GM19351 (cell line): Measurements from ENCODE around the gene SRD5A3.

Experiments
- ATAC-seq: cut with Tn5 transposase; IDR thresholded peaks from one replicate; pipeline ENCODE4 v1.9.1; 2021; ENCODE audit warnings: mild to moderate bottlenecking, moderate library complexity; ENCODE audit not compliant: unreplicated experiment

Gene SRD5A3

GRCh38 chr4:55372259-55372658, 26.2 kb downstream of the SRD5A3 start:
- no peak for ATAC-seq

GRCh38 chr4:55373461-55373860, 27.4 kb downstream of the SRD5A3 start:
- no peak for ATAC-seq

DNA sequence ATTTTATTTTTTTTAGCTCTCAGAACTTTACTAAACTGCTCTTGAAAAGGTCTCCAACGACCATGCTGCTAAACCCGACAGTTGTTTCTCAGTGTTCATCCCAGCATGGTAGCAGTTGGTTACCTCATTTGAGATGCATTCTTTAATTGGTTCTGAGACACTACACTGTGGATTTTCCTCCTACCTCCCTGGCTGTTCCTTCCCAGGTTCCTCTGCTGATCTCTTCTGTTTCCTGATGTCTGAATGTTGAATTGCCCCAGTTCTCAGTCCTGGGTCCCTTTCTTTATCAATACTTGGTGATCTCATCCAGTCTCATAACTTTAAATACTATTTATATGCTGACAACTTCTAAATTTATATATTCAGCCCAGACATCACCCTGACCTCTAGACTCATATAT, 30.7 kb downstream of the SRD5A3 start:
- ATAC-seq, result no peak

DNA sequence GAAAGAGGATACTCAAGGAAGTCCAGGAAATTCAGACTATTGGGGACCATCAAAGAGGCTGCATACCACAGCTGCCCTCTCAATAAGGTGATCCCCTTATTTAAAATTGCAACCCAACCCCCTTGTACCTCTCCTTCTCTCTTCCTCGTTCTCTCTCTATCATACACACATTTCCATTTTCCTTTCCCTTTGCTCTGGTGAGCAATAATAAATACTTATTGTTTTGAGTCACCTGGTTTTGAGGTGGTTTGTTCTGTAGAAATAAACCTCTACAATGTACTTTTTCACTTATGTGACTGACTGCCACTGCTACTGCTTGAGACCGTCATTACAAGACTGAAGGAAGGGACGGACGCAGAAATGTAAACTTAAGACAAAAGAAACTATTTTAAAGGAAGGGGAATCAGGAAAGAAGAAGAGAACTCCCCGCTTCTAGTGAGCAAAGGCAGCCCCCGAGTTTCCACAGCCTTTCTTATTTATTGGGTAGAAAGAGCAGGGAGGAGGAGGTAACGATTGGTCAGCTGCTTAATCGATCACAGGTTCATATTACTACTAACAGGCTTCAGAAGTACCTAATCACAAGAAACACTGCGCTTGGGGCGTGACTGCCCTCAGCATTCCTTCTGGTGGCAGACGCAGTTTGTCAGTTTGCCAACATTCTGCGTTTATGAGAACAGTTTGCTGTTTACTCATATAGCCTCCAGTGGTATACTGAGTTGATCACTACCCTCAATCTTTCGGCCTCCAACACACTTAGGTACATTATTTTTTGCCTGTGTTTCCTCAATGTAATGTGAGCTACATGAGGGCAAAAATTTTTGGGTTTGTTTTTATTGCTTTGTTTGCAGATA, 32.8 kb downstream of the SRD5A3 start:
- ATAC-seq, result no peak

DNA sequence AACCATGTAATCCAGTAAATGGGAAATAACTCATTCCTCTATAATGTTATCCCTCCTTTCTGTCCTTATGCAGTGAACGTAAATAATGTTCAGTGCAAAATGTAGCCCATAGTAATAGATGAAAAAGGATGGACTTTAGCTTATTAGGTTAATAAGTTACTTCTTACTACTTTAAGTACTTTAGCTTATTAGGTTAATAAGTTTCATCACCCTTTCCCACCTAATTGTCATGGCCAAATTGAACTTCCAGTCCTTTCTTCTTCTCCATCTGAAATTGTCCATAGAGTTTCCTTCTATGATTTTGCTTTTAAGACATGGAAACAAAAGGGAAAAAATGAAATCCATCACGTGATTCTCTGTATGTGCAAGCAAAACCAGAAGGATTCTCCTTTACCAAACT, 34.5 kb downstream of the SRD5A3 start:
- ATAC-seq, result no peak

- ATAC-seq, result no peak
These were observed 35.5 kb downstream of the SRD5A3 start for GRCh38 chr4:55381502-55381901.

- ATAC-seq, result no peak
These were observed 36.5 kb downstream of the SRD5A3 start for GRCh38 chr4:55382488-55383003.

DNA sequence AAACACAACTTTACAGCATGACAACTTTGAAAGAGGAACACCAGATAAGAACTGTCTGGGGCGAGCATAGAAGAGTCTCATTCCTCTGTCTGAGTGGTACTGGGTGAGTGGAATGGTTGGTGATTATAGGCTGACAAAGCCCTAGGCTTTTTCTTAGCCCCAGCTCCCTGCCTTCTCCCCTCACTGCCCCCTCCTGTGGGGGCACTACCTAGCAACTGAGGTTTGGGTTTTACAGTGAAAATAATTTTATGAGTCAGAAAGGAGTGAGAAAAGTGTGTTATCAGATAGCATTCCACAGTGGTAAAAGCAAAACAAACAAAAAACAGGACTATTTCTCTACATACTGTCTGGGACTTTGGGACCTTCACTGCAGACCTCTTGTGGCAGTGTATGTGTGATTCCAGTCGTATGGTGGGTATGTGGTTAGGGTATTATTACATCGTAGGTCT, 39.2 kb downstream of the SRD5A3 start:
- no peak for ATAC-seq

DNA sequence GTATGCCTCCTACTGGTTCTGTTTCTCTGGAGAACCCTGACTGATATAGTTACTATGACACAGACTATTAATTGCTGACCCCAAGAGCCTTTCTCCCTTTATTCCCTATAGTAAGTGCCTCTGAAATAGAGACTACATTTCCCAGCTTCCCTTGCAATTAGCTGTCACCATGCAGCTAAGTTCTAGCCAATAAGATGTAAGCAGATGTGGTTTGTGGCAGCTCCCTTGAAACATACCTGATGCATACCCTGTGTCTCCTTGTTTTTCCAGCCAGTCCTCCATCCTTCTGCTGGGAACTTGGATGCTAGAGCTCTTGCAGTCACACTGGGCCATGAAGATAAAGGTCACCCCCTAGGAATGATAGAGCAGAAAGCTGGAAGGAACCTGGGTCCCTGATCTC, 40.0 kb downstream of the SRD5A3 start:
- ATAC-seq, result peak; percentile 92

- no peak for ATAC-seq
These were observed 40.8 kb downstream of the SRD5A3 start for GRCh38 chr4:55386840-55387239.

DNA sequence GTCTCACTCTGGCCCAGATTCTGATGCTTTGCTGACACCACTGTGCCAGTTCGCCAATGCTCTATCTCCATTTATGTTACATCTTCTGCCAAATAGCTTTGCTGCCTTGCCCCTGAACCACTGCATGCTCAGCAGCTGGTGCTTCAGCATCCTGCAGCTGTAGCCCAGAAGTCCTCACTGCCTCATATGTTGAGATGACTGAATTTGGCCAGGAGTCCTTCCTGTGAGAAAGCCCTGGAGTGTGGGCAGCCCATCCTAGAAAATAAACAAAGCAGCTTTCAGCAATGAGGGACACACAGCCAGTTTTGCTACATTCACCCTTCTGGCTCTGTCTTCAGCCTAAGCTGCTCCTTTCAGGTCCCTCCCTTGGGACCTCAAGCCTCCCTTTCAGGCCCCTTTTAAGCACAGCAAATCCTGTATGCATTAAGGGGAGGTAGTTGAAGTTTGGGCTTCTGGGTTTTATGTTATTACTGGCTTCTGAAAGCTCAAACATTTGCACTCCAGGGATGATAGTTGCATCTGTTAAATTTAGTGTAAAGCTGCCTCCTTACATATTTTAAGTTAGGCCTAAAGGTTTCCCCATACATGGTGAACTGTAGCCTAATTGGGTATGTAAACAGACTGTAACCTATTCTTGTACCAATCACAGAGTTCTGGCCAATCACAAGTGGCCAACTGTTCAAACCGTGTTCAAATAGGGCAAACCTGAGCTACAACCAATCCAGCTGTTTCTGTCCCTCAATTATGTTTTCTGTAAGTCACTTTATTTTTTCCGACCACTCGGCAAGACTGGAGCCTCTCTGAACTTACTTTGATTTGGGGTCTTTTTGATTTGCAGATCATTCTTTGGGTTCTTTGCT, 47.6 kb downstream of the SRD5A3 start:
- no peak for ATAC-seq

- peak; percentile 0 for ATAC-seq
These were observed 49.1 kb downstream of the SRD5A3 start for GRCh38 chr4:55395218-55395528.

- peak; percentile 86 for ATAC-seq
These were observed 49.7 kb downstream of the SRD5A3 start, which contains the start of gene TMEM165 for GRCh38 chr4:55395529-55396307. TSS of gene TMEM165 (plus strand) at chr4:55395957. CDS start at chr4:55396190, 233 bp downstream.

DNA sequence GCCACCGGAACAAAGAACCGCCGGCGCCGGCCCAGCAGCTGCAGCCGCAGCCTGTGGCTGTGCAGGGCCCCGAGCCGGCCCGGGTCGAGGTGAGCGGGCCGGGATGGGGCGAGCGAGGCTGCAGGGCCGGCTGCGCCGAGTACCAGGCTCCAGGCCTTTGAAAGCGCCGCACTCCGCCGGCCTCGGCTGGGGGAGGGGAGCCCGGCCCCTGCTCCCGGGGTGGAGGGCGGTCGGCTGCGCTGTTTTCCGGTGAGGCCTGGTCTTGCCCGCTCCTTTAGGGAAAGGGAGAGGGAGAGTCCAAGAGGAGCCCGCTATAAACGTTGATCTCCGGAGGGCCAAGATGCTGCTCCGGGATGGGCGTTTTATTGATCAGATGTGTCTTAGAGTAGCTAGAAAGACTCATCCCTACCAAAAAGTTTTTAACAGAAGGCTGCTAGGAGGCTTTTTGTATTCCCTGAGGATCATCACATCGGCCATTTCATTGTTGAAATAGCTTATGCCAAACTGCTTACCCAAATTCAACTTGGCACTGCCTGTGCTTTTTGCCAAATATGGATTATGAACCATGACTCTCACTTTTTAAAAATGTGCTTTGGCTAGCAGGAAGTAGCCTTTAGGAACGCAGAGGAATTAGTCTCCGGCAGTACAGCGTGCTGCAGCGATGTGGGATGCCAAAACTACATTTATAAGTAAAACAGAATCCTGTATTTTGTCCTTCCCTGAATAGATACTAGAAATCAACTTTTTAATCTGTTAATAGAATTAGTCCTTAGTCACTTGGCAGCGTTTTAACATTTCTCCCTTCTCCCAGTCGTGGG, 50.5 kb downstream of the SRD5A3 start:
- peak; percentile 26 for ATAC-seq

GRCh38 chr4:55397126-55397436, 51.0 kb downstream of the SRD5A3 start:
- ATAC-seq, result no peak

GRCh38 chr4:55397520-55398321, 51.7 kb downstream of the SRD5A3 start:
- no peak for ATAC-seq

DNA sequence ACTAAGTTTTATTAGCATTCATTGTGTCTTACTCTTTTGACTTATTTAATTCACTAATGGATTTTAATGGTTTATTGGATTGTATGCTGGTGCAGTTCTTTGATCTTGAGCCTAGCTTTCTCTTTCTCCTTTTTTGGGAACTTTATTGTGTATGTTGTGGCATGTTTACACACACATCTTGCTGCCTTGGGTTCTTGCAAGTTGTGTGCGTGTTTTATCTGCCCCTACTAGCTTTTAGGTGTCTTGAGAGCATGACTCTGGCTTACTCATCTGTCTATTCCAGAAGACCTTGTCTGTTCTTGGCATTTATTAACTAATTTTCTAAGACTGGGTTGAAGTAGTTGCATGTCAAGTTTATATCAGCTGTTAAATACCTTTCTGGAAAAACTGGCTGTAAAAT, 52.4 kb downstream of the SRD5A3 start:
- no peak for ATAC-seq

DNA sequence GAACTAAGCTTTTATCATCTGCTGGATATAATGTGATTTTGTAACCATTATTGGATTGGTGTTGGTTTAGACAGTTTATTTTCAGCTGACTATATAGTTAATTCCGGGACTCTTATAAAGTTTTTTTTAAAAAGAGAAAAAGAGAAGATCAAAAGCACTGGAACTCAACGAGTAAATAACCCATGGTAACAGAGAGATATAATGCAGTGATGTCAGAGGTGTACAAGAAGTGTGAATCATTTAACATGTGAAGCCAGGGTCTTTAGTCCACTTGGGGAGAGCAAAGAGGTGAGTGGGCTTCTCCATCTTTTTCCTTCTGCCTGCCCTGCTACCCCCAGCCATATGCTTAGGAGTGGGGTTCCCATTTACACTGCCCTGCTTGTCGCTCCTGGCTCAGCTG, 52.9 kb downstream of the SRD5A3 start:
- no peak for ATAC-seq

- no peak for ATAC-seq
These were observed 53.5 kb downstream of the SRD5A3 start for GRCh38 chr4:55399581-55399980.
